Activated CD8-positive, alpha-beta T cell treated with anti-CD3 and anti-CD28 coated beads for 36 hours (primary cell): Measurements from ENCODE around the gene ETV6. TPM values are rescaled to one million over a fixed set of nuclear protein-coding genes. Genes with fewer than 3 reads are reported as not detected.

Experiments used
- ATAC-seq: fragments of 200-7000 bp; cut with Tn5 transposase; one replicate; pipeline ENCODE4 v1.10.0; 2021; ENCODE audit warnings: mild to moderate bottlenecking, moderate library complexity
- CTCF ChIA-PET: fragments of 350-600 bp; sonication (Branson Sonifier 250); formaldehyde crosslinking; loops from one replicate; lab custom pipeline; 2021; ENCODE audit warnings: antibody characterized with exemption; lab: Charles Lee
- POLR2A ChIA-PET: fragments of 350-600 bp; sonication (Branson Sonifier 250); formaldehyde crosslinking; loops from one replicate; lab custom pipeline; 2021; ENCODE audit warnings: antibody characterized with exemption; lab: Charles Lee
- DNase-seq: peaks from one replicate; pipeline ENCODE4 v3.0.0-alpha.2; 2020
- H3K27ac Mint-ChIP-seq: one replicate; pipeline ENCODE4 v1.8.0; 2021; ENCODE audit warnings: mild to moderate bottlenecking, mixed read lengths
- H3K27me3 Mint-ChIP-seq: one replicate; pipeline ENCODE4 v1.8.0; 2021; ENCODE audit warnings: mixed read lengths
- H3K36me3 Mint-ChIP-seq: one replicate; pipeline ENCODE4 v1.8.0; 2021; ENCODE audit warnings: low read depth, mixed read lengths
- H3K4me1 Mint-ChIP-seq: one replicate; pipeline ENCODE4 v1.8.0; 2021; ENCODE audit warnings: low read depth, mixed read lengths
- H3K4me3 Mint-ChIP-seq: one replicate; pipeline ENCODE4 v1.8.0; 2021; ENCODE audit warnings: mild to moderate bottlenecking, moderate library complexity, mixed read lengths
- H3K9me3 Mint-ChIP-seq: one replicate; pipeline ENCODE4 v1.8.0; 2021; ENCODE audit warnings: mixed read lengths
- CTCF ChIP-seq: fragments of 200-600 bp; IDR thresholded peaks from one replicate; pipeline ENCODE4 v1.8.0; 2022; ENCODE audit warnings: antibody characterized with exemption, mild to moderate bottlenecking
- intact Hi-C: fragments of 100-400 bp; cut with micrococcal nuclease; formaldehyde crosslinking; loops from one replicate; pipeline ENCODE4 v1.10.0; 2022
- total RNA-seq, 2 experiments: library from RNA; stranded (reverse); gene quantifications; one replicate each; pipeline ENCODE4 v1.2.3, GENCODE V29; 2021

Gene ETV6
- total RNA-seq, 2 experiments from 2014 or later, result 20.5 to 22.7 TPM

GRCh38 chr12:11870041-11870451 lies 220.6 kb downstream of the ETV6 start:
- no peak for TF ChIP-seq CTCF
- no peak overlapping the region for H3K27ac Mint-ChIP-seq
- H3K36me3 Mint-ChIP-seq, result peaks cover 42% of the 10 kb centered on the region
- no peaks in the 10 kb centered on the region for H3K27me3 Mint-ChIP-seq
- CTCF ChIA-PET, result interaction anchor here (0.7 to 1.4 kb wide), 2 partner anchors 163 to 459 kb away, joined by 3 to 4 read pairs; no protein-coding TSS in a partner anchor
- H3K9me3 Mint-ChIP-seq, result peaks cover 5% of the 10 kb centered on the region
- DNase-seq, result no peak
- POLR2A ChIA-PET, result no interaction called here
- H3K4me1 Mint-ChIP-seq, result peaks cover 6% of the 10 kb centered on the region
- no peak overlapping the region for H3K4me3 Mint-ChIP-seq
- ATAC-seq, result no peak
- intact Hi-C loops, result no loop called here

GRCh38 chr12:11872055-11872454 lies 222.6 kb downstream of the ETV6 start:
- peaks cover 24% of the 10 kb centered on the region for H3K4me1 Mint-ChIP-seq
- H3K36me3 Mint-ChIP-seq, result peaks cover 36% of the 10 kb centered on the region
- POLR2A ChIA-PET, result no interaction called here
- no peaks in the 10 kb centered on the region for H3K9me3 Mint-ChIP-seq
- CTCF ChIA-PET, result no interaction called here
- no peak for DNase-seq
- no peak overlapping the region for H3K4me3 Mint-ChIP-seq
- H3K27me3 Mint-ChIP-seq, result no peaks in the 10 kb centered on the region
- intact Hi-C loops, result no loop called here
- TF ChIP-seq CTCF, result no peak
- H3K27ac Mint-ChIP-seq, result no peak overlapping the region
- no peak for ATAC-seq

- no peak for TF ChIP-seq CTCF
- DNase-seq (peak; percentile 64), ATAC-seq (peak; percentile 91)
- Mint-ChIP-seq H3K27me3 (no peaks in the 10 kb centered on the region), H3K36me3 (peaks cover 35% of the 10 kb centered on the region), H3K4me3 (no peak overlapping the region), H3K9me3 (no peaks in the 10 kb centered on the region), H3K27ac (peak overlapping the region; percentile 3), H3K4me1 (peaks cover 28% of the 10 kb centered on the region)
- ChIA-PET POLR2A (interaction anchor here (1.0 kb wide), 2 partner anchors 145 to 222 kb away, joined by 3 read pairs; no protein-coding TSS in a partner anchor), CTCF (interaction anchor here (0.7 to 1.6 kb wide), 2 partner anchors 9 to 157 kb away, joined by 4 to 7 read pairs; no protein-coding TSS in a partner anchor)
- intact Hi-C loops, result no loop called here
These were observed 226.0 kb downstream of the ETV6 start for GRCh38 chr12:11875414-11875935.

GRCh38 chr12:11876307-11876706 lies 226.8 kb downstream of the ETV6 start:
- DNase-seq (no peak), ATAC-seq (no peak)
- no peak for TF ChIP-seq CTCF
- ChIA-PET CTCF (no interaction called here), POLR2A (interaction anchor here (1.0 kb wide), 1 partner anchor 223 kb away, joined by 3 read pairs; no protein-coding TSS in a partner anchor)
- peaks cover 35% of the 10 kb centered on the region for H3K36me3 Mint-ChIP-seq
- no peaks in the 10 kb centered on the region for H3K9me3 Mint-ChIP-seq
- no peak overlapping the region for H3K27ac Mint-ChIP-seq
- peaks cover 28% of the 10 kb centered on the region for H3K4me1 Mint-ChIP-seq
- no peak overlapping the region for H3K4me3 Mint-ChIP-seq
- no peaks in the 10 kb centered on the region for H3K27me3 Mint-ChIP-seq
- intact Hi-C loops, result no loop called here

GRCh38 chr12:11877102-11877826 lies 227.8 kb downstream of the ETV6 start:
- Mint-ChIP-seq H3K27ac (no peak overlapping the region), H3K36me3 (peaks cover 30% of the 10 kb centered on the region), H3K9me3 (no peaks in the 10 kb centered on the region), H3K4me1 (peaks cover 28% of the 10 kb centered on the region), H3K27me3 (no peaks in the 10 kb centered on the region), H3K4me3 (no peak overlapping the region)
- DNase-seq (no peak), ATAC-seq (no peak)
- intact Hi-C loops, result no loop called here
- TF ChIP-seq CTCF, result no peak
- POLR2A ChIA-PET, result no interaction called here
- CTCF ChIA-PET, result no interaction called here
